HEK293 (cell line): ENCODE data around the gene TTLL13.

Source experiments
- EGR2 ChIP-seq: fragments of 450-650 bp; formaldehyde crosslinking; IDR thresholded peaks from 2 replicates; pipeline ENCODE4 v1.5.1; 2016; ENCODE audit warnings: low read depth, missing biosample characterization, missing genetic modification characterization
- INSM2 ChIP-seq: fragments of 450-650 bp; formaldehyde crosslinking; IDR thresholded peaks from 2 replicates; pipeline ENCODE4 v1.5.1; 2016; ENCODE audit warnings: missing biosample characterization, missing genetic modification characterization
- KLF8 ChIP-seq: fragments of 450-650 bp; formaldehyde crosslinking; IDR thresholded peaks from 2 replicates; pipeline ENCODE4 v1.5.1; 2016; ENCODE audit warnings: missing biosample characterization, missing genetic modification characterization
- KLF9 ChIP-seq: fragments of 450-650 bp; formaldehyde crosslinking; IDR thresholded peaks from 2 replicates; pipeline ENCODE4 v1.5.1; 2016; ENCODE audit warnings: missing biosample characterization, missing genetic modification characterization, low read depth
- PATZ1 ChIP-seq: fragments of 450-650 bp; formaldehyde crosslinking; IDR thresholded peaks from 2 replicates; pipeline ENCODE4 v1.5.1; 2016; ENCODE audit warnings: missing biosample characterization, missing genetic modification characterization
- REPIN1 ChIP-seq: fragments of 450-650 bp; formaldehyde crosslinking; IDR thresholded peaks from 2 replicates; pipeline ENCODE4 v1.5.1; 2017; ENCODE audit warnings: missing biosample characterization, missing genetic modification characterization, low read depth
- SP7 ChIP-seq: fragments of 450-650 bp; formaldehyde crosslinking; IDR thresholded peaks from 2 replicates; pipeline ENCODE4 v1.5.1; 2016; ENCODE audit warnings: missing biosample characterization, missing genetic modification characterization
- ZFHX2 ChIP-seq: fragments of 450-650 bp; formaldehyde crosslinking; conservative IDR thresholded peaks from 2 replicates; pipeline ENCODE4 v1.5.1; 2016; ENCODE audit warnings: missing biosample characterization, missing genetic modification characterization
- ZNF174 ChIP-seq: fragments of 450-650 bp; formaldehyde crosslinking; IDR thresholded peaks from 2 replicates; pipeline ENCODE4 v1.5.0; 2017; ENCODE audit warnings: missing biosample characterization, mild to moderate bottlenecking, missing genetic modification characterization
- ZNF211 ChIP-seq: fragments of 450-650 bp; formaldehyde crosslinking; IDR thresholded peaks from 2 replicates; pipeline ENCODE4 v1.5.1; 2016; ENCODE audit warnings: low read depth, missing biosample characterization, missing genetic modification characterization
- ZNF341 ChIP-seq: fragments of 450-650 bp; formaldehyde crosslinking; IDR thresholded peaks from 2 replicates; pipeline ENCODE4; 2016; ENCODE audit warnings: low read depth, missing biosample characterization, missing genetic modification characterization
- ZNF394 ChIP-seq: fragments of 450-650 bp; formaldehyde crosslinking; IDR thresholded peaks from 2 replicates; pipeline ENCODE4 v1.5.1; 2016; ENCODE audit warnings: missing biosample characterization, missing genetic modification characterization, mild to moderate bottlenecking, moderate library complexity, borderline replicate concordance
- ZNF501 ChIP-seq: fragments of 450-650 bp; formaldehyde crosslinking; IDR thresholded peaks from 2 replicates; pipeline ENCODE4 v1.5.1; 2016; ENCODE audit warnings: missing biosample characterization, missing genetic modification characterization
- ZNF510 ChIP-seq: fragments of 450-650 bp; formaldehyde crosslinking; IDR thresholded peaks from 2 replicates; pipeline ENCODE4 v1.5.1; 2018; ENCODE audit warnings: mild to moderate bottlenecking, missing genetic modification characterization, missing biosample characterization; ENCODE audit not compliant: insufficient replicate concordance
- ZNF530 ChIP-seq: fragments of 450-650 bp; formaldehyde crosslinking; IDR thresholded peaks from 2 replicates; pipeline ENCODE4 v1.5.1; 2016; ENCODE audit warnings: low read depth, missing biosample characterization, missing genetic modification characterization
- ZNF610 ChIP-seq: fragments of 450-650 bp; formaldehyde crosslinking; IDR thresholded peaks from 2 replicates; pipeline ENCODE4 v1.5.1; 2016; ENCODE audit warnings: missing biosample characterization, missing genetic modification characterization, borderline replicate concordance
- ZNF629 ChIP-seq: fragments of 450-650 bp; formaldehyde crosslinking; IDR thresholded peaks from 2 replicates; pipeline ENCODE4 v1.5.1; 2017; ENCODE audit warnings: missing biosample characterization, missing genetic modification characterization
- ZNF692 ChIP-seq: fragments of 450-650 bp; formaldehyde crosslinking; IDR thresholded peaks from 2 replicates; pipeline ENCODE4 v1.5.1; 2016; ENCODE audit warnings: missing biosample characterization, missing genetic modification characterization
- ZSCAN5A ChIP-seq: fragments of 450-650 bp; formaldehyde crosslinking; IDR thresholded peaks from 2 replicates; pipeline ENCODE4 v1.5.1; 2016; ENCODE audit warnings: missing biosample characterization, missing genetic modification characterization
- TF ChIP-seq, protein P1 (sequence below): fragments of 450-650 bp; formaldehyde crosslinking; optimal IDR thresholded peaks from 2 replicates; pipeline ENCODE3; 2016; ENCODE audit warnings: missing biosample characterization, mild to moderate bottlenecking, missing genetic modification characterization
- TF ChIP-seq, protein P2 (sequence below): fragments of 450-650 bp; formaldehyde crosslinking; IDR thresholded peaks from 2 replicates; pipeline ENCODE4 v1.5.1; 2016; ENCODE audit warnings: missing biosample characterization, missing genetic modification characterization
- TF ChIP-seq, protein P3 (sequence below): fragments of 450-650 bp; formaldehyde crosslinking; IDR thresholded peaks from 2 replicates; pipeline ENCODE4 v1.5.1; 2016; ENCODE audit warnings: missing biosample characterization, missing genetic modification characterization

TTLL13 gene

DNA sequence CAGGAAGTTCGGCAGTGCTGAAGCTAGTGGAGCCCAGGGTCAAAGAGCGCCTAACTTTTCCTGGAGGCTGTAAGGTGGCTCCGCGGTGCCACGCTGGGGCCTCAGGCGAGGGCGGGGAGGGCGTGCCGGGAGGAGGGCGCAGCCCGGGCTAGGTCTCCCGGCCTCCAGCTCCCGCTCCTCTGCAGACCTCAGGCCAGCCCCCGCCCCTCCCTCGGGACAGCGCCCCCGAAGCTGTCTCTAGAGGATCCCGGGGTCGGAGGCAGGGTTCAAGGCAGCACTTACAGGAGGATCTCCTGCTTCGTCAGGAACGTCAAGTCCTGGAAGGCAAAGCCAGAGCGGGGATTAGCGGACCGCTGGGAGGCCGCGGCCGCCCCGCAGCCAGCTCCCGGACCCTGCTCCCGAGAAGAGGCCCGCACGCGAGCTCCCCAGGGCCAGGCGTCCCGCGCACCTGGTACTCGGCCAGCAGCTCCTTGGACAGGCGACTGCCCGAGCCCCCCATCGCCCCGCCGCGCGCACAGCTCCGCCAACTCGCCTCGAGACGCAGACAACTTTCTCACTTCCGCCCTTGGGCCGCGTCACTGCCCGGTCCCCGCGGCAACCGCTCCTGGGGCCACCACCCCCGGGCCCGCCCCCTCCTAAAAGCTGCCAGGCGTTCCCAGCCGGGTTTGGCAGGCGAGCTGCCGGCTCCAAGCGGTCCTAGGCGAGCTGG, 15.8 kb upstream of the TTLL13 start, which contains the start of gene CIB1 (continued):
- TF ChIP-seq PATZ1 (tag by site-specific recombination) = peak; percentile 98
- TF ChIP-seq REPIN1 = no peak
- TF ChIP-seq ZNF174 = no peak
- TF ChIP-seq ZNF501 = peak; percentile 62; the same call in 1 of the 2 replicates
- TF ChIP-seq, protein P1, sequence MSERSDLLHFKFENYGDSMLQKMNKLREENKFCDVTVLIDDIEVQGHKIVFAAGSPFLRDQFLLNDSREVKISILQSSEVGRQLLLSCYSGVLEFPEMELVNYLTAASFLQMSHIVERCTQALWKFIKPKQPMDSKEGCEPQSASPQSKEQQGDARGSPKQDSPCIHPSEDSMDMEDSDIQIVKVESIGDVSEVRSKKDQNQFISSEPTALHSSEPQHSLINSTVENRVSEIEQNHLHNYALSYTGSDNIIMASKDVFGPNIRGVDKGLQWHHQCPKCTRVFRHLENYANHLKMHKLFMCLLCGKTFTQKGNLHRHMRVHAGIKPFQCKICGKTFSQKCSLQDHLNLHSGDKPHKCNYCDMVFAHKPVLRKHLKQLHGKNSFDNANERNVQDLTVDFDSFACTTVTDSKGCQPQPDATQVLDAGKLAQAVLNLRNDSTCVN = peak; percentile 91
- TF ChIP-seq ZNF692 = peak; percentile 24; the same call in 1 of the 2 replicates
- peak; percentile 96 for TF ChIP-seq ZNF629 (tag by site-specific recombination)
- peak; percentile 51; the same call in 1 of the 2 replicates for TF ChIP-seq ZNF610 (tag by site-specific recombination)
- TF ChIP-seq INSM2 = 0 out of 2 replicates have a peak, but pooled peaks have one; percentile 39
- TF ChIP-seq SP7 = peak; percentile 67
- TF ChIP-seq ZNF394 = peak; percentile 64; the same call in 1 of the 2 replicates
- TF ChIP-seq ZNF510 (tag by site-specific recombination) = no peak
- no peak for TF ChIP-seq ZNF211 (tag by site-specific recombination)
- TF ChIP-seq, protein P2, sequence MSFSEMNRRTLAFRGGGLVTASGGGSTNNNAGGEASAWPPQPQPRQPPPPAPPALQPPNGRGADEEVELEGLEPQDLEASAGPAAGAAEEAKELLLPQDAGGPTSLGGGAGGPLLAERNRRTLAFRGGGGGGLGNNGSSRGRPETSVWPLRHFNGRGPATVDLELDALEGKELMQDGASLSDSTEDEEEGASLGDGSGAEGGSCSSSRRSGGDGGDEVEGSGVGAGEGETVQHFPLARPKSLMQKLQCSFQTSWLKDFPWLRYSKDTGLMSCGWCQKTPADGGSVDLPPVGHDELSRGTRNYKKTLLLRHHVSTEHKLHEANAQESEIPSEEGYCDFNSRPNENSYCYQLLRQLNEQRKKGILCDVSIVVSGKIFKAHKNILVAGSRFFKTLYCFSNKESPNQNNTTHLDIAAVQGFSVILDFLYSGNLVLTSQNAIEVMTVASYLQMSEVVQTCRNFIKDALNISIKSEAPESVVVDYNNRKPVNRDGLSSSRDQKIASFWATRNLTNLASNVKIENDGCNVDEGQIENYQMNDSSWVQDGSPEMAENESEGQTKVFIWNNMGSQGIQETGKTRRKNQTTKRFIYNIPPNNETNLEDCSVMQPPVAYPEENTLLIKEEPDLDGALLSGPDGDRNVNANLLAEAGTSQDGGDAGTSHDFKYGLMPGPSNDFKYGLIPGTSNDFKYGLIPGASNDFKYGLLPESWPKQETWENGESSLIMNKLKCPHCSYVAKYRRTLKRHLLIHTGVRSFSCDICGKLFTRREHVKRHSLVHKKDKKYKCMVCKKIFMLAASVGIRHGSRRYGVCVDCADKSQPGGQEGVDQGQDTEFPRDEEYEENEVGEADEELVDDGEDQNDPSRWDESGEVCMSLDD (tag by site-specific recombination) = peak; percentile 94
- TF ChIP-seq, protein P3, sequence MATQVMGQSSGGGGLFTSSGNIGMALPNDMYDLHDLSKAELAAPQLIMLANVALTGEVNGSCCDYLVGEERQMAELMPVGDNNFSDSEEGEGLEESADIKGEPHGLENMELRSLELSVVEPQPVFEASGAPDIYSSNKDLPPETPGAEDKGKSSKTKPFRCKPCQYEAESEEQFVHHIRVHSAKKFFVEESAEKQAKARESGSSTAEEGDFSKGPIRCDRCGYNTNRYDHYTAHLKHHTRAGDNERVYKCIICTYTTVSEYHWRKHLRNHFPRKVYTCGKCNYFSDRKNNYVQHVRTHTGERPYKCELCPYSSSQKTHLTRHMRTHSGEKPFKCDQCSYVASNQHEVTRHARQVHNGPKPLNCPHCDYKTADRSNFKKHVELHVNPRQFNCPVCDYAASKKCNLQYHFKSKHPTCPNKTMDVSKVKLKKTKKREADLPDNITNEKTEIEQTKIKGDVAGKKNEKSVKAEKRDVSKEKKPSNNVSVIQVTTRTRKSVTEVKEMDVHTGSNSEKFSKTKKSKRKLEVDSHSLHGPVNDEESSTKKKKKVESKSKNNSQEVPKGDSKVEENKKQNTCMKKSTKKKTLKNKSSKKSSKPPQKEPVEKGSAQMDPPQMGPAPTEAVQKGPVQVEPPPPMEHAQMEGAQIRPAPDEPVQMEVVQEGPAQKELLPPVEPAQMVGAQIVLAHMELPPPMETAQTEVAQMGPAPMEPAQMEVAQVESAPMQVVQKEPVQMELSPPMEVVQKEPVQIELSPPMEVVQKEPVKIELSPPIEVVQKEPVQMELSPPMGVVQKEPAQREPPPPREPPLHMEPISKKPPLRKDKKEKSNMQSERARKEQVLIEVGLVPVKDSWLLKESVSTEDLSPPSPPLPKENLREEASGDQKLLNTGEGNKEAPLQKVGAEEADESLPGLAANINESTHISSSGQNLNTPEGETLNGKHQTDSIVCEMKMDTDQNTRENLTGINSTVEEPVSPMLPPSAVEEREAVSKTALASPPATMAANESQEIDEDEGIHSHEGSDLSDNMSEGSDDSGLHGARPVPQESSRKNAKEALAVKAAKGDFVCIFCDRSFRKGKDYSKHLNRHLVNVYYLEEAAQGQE (tag by site-specific recombination) = peak; percentile 30; the same call in 1 of the 2 replicates
- TF ChIP-seq KLF9 (tag by site-specific recombination) = peak; percentile 87
- peak; percentile 75 for TF ChIP-seq ZFHX2 (tag by site-specific recombination)
- TF ChIP-seq ZNF341 = peak; percentile 40
- peak; percentile 62 for TF ChIP-seq KLF8 (tag by site-specific recombination)
- TF ChIP-seq ZNF530 (tag by site-specific recombination) = no peak
- TF ChIP-seq EGR2 (tag by site-specific recombination) = peak; percentile 53
- TF ChIP-seq ZSCAN5A (tag by site-specific recombination) = peak; percentile 68; the same call in 1 of the 2 replicates
